Lower leg skin (tissue), 3 donors: ENCODE data around the gene SLC35F5.

ENCODE experiments used
- CTCF ChIP-seq, 3 donors: fragments of 450-650 bp; IDR thresholded peaks; one replicate each; pipeline ENCODE4 v1.5.1; 2016; ENCODE audit warnings: antibody characterized with exemption in 3 of 3, mild to moderate bottlenecking in 3 of 3, moderate library complexity in 2 of 3
- POLR2A ChIP-seq, 2 donors: fragments of 450-650 bp; IDR thresholded peaks; one replicate each; pipeline ENCODE4 v1.6.1; 2016 to 2017; ENCODE audit warnings: antibody characterized with exemption in 2 of 2, mild to moderate bottlenecking in 1 of 2, moderate library complexity in 1 of 2

GRCh38 chr2:113754160-113754559 lies 2.3 kb downstream of the SLC35F5 start:
- TF ChIP-seq CTCF (IDR thresholded peaks at IDR 0.05), result no peak
- no peak for TF ChIP-seq POLR2A (IDR thresholded peaks at IDR 0.05)
